A549 treated with AZD9567 at 1 μM for 4 hours (cell line): Measurements from ENCODE around the gene ACSM2A. TPM values are rescaled to one million over a fixed set of nuclear protein-coding genes. Genes with fewer than 3 reads are reported as not detected.

Experiments
- total RNA-seq: library from RNA; stranded (reverse); fragments of 200-300 nt; extraction: Qiagen RNA extraction; gene quantifications from 5 replicates; pipeline ENCODE4 v1.2.3, GENCODE V29; 2022; ENCODE audit not compliant: insufficient read depth

Gene ACSM2A, protein sequence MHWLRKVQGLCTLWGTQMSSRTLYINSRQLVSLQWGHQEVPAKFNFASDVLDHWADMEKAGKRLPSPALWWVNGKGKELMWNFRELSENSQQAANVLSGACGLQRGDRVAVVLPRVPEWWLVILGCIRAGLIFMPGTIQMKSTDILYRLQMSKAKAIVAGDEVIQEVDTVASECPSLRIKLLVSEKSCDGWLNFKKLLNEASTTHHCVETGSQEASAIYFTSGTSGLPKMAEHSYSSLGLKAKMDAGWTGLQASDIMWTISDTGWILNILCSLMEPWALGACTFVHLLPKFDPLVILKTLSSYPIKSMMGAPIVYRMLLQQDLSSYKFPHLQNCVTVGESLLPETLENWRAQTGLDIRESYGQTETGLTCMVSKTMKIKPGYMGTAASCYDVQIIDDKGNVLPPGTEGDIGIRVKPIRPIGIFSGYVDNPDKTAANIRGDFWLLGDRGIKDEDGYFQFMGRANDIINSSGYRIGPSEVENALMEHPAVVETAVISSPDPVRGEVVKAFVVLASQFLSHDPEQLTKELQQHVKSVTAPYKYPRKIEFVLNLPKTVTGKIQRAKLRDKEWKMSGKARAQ
- total RNA-seq: not detected in 5 replicates

GRCh38 chr16:20451364-20451763 is at the start of gene ACSM2A:
TSS of gene ACSM2A (plus strand) at chr16:20451521. CDS start at chr16:20460115, 8,594 bp downstream.

DNA sequence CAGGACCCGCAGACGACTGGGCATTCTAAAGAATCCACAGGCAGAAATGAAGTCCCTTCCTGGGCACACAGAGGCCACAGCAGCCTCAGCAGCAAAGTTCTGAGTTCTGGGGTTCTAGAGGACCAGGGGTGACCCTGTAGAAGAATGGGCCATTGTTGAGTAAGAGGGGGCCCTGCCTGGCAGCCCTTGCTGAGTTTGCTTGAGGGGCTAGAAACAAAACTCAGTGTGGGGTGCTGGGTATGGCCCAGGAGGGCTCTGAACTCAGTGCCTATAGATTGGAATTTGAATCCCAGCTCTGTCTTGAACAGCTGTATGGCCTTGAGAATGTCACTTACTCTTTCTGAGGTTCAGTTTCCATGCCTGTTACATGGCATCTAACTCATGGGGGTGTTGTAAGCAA is 46.7 kb upstream of the ACSM2A start, which contains the start of gene PDILT:
PDILT (minus strand) TSS at position 101 of the 400 bp plus-strand sequence. CDS start 5,437 bp downstream, outside the sequence.

DNA sequence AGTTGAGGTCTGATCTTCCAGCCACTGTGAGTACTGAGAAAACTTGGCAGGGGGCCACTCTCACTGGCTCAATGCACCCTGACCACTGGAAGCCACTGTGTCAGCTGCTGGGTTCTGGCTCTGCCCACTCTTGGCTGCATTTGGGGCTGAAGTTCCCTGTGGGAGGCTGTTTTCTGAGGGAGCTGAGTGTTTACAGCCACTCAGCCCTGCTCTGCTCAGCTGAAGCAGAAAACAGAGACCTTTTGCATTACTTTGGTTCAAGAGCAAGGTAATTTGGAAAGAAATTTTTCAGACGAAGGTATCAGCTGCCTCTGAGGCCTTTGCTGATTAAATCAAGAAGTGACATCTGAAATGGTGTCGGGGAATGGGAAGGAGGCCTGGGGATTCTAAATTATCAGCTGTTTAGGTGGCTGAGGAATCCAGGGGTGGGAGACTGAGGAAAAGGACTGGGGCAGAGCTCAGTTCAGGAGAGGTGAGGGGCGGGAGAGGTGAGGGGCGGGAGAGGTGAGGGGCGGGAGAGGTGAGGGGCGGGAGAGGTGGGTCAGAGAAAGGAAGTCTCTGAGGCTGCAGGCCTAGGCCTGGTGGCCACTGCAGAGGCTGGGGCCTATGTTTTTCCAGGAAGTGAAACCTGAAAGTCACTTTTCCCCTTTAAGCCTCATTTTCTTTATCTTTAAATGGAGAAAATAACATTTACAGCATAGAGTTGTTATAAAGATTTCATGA is 41.8 kb upstream of the ACSM2A start, which contains the start of gene ACSM5:
ACSM5 (plus strand) TSS at position 137 of the 723 bp plus-strand sequence. CDS start 1,951 bp downstream, outside the sequence.

Other genes starting within 250 kb of the ACSM2A start
- not detected in 5 replicates for gene GP2, start 124.0 kb upstream of the ACSM2A start, total RNA-seq
- not detected in 5 replicates for gene UMOD, start 98.8 kb upstream of the ACSM2A start, total RNA-seq
- not detected in 5 replicates for gene PDILT, start 46.8 kb upstream of the ACSM2A start, total RNA-seq
- gene ACSM5, start 42.0 kb upstream of the ACSM2A start, total RNA-seq: not detected in 5 replicates
- not detected in 5 replicates for gene ACSM2B, start 124.8 kb downstream of the ACSM2A start, total RNA-seq
- gene ACSM1, start 246.2 kb downstream of the ACSM2A start, total RNA-seq: not detected in 5 replicates